HG03025 (cell line): ENCODE results near the gene CXCL10.
"Not testable (repeated sequence)": the region's sequence is repeated elsewhere in the genome, so short reads cannot be mapped to it uniquely, and the experiment has no call there.

ENCODE experiments used
- ATAC-seq: cut with Tn5 transposase; IDR thresholded peaks from one replicate; pipeline ENCODE4 v1.9.1; 2021; ENCODE audit warnings: mild to moderate bottlenecking, moderate library complexity; ENCODE audit not compliant: unreplicated experiment, low FRiP score

Gene CXCL10

GRCh38 chr4:76023389-76023788 lies at the start of gene CXCL10:
TSS of gene CXCL10 (minus strand) at chr4:76023497. CDS start at chr4:76023431, 66 bp downstream.
- no peak for ATAC-seq

GRCh38 chr4:76072760-76073159 lies 49.5 kb upstream of the CXCL10 start:
- no peak for ATAC-seq

- no peak for ATAC-seq
These were observed 44.5 kb upstream of the CXCL10 start for GRCh38 chr4:76067652-76068286.

GRCh38 chr4:76066546-76066945 lies 43.2 kb upstream of the CXCL10 start:
- no peak for ATAC-seq

DNA sequence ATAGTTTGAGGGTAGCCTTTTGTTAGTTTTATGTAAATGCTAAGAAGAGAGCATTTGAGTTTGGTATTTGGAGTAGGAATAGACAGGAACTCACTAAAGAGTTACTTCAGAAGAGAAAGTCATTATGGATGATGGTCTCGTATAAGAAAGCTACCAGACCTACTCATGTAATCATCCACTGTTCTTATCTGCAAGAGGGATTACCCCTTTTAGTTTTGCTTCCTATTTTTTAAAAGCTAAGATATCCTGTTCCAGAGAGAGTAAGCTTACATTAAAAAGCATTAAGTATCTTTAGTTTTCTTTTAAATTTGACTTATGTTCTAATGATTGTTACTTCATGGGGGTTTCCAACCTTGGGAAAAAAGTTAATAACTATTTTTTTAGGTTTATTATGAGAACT lies 38.7 kb upstream of the CXCL10 start:
- no peak for ATAC-seq

GRCh38 chr4:76061421-76061820 lies 38.1 kb upstream of the CXCL10 start:
- no peak for ATAC-seq

- no peak for ATAC-seq
These were observed 37.2 kb upstream of the CXCL10 start for GRCh38 chr4:76060506-76060905.

DNA sequence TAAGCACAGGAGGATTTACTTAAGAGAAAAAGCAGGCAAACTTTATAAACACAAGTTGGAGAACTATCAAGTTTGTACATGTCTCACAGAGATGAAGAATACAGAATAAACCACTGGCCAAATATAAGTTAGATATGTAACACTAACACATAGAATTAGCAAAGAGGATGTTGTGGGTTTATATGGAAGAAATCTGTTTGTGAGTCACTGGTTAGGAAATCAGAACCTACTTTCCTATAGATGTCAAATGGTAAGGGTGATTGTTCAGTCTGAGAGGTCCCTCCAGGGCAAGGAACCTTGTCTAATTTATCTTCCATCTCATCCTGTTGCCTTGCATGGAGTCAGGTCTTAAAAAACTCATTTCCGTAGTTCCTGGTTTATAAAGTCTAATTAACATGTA lies 36.5 kb upstream of the CXCL10 start:
- ATAC-seq = no peak

DNA sequence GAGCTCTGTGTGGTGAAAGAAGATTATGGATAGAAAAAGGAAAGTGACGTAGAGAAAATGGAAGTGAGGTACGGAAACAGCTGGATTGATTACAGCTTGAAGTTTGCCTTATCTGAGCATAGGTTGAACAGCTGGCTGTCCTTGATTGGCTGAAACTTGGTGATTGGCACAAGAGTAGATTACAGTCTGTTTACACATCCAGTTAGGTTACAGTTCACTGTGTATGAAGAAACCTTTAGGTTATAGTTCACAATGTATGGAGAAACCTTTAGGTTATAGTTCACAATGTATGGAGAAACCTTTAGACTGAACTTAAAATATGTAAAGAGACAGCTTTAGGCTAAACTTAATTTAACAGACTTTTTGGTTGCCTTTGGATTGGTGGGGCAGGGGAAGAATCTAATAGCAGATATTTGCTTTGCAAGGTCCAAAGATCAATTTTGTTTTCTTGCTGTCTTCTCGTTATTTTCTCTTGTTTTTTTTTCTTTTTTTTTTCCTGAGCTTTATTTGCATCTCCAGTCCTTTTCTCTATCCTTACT lies 35.7 kb upstream of the CXCL10 start:
- ATAC-seq = no peak

DNA sequence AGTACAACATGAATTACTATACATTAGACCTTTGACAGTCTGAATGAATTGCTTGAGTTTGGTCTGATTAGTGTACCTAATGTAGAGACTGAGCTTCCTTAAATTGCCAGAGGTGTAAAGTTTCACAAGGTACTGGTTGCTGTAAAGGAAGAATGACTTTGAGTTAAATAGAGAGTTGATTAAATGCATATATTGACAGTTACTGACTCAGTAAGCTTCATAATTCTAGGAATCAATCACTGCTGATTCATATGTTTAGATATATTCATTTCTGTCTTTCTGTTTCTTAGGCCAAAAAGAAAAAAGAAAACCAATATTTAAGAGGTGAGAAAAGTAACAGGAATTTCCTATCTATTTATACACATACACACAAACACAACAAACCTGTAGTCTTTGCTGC lies 35.0 kb upstream of the CXCL10 start:
- ATAC-seq = no peak

DNA sequence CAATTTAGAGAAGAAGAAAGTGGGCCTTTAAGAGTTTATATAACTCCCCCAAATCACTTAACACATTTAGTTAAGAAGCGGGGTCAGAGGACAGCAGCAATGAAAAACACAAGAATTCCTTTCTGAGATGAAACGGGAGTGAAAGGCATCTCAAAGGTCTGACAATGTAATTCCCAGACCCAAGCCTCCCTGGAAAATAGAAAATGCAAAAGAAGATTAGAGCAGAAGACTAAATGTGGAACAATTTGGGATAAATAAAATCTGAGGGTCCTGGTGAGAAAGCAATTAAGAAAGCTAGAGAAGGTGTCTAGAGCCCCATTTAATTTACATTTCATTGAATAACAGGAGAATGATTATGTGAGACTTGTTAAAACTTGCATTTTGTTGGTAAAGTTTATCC lies 32.1 kb upstream of the CXCL10 start:
- no peak for ATAC-seq

DNA sequence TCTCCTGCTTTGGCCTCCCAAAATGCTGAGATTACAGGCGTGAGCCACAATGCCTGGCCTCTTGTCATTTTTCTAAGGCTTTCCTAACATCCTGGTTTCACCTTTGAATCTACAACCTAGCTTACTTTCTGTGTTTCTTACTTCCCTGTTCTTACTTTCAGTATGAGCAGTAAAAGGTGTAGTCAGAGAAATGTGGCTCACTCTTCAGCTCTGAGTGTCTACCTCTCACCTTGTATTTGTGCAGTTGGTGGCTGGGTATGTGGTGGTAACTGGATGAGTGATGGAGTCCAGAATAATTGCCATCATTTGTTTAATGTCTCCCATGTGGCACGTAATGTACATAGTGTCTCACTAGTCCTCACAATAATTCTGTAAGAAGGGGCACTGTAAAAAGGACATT lies 31.7 kb upstream of the CXCL10 start:
- peak; percentile 95 for ATAC-seq

DNA sequence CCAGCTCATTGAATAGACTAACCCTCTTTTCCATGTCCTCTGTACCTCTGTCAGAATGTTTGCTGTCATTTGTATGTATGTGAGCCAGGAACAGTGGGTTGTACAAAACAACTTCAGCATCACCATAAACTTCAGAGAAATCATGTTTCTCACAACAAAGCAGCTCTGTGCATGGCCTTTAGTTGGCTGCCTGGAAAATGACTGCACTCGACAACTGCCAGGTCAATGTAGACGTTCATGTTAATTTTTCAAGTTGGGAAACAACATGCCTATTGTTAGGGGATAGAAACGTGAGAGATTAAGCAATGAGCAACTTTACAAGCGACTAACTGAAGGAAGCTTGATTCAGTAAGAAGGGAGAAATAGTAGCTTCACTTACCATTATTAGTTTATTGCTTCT lies 30.4 kb upstream of the CXCL10 start:
- no peak for ATAC-seq

GRCh38 chr4:76050560-76051050 lies 27.3 kb upstream of the CXCL10 start:
- not testable (repeated sequence) for ATAC-seq

DNA sequence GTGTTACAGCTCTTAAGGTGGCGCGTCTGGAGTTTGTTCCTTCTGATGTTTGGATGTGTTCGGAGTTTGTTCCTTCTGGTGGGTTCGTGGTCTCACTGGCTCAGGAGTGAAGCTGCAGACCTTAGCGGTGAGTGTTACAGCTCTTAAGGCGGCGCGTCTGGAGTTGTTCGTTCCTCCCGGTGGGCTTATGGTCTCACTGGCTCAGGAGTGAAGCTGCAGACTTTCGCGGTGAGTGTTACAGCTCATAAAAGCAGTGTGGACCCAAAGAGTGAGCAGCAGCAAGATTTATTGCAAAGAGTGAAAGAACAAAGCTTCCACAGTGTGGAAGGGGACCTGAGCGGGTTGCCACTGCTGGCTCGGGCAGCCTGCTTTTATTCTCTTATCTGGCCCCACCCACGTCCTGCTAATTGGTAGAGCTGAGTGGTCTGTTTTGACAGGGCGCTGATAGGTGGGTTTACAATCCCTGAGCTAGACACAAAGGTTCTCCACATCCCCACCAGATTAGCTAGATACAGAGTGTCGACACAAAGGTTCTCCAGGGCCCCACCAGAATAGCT lies 26.6 kb upstream of the CXCL10 start:
- ATAC-seq = not testable (repeated sequence)

- ATAC-seq = not testable (repeated sequence)
These were observed 21.4 kb upstream of the CXCL10 start for GRCh38 chr4:76044686-76045085.

GRCh38 chr4:76043306-76043705 lies 20.0 kb upstream of the CXCL10 start:
- ATAC-seq = not testable (repeated sequence)

GRCh38 chr4:76042241-76042998 lies 19.1 kb upstream of the CXCL10 start:
- ATAC-seq = not testable (repeated sequence)

- no peak for ATAC-seq
These were observed 13.6 kb upstream of the CXCL10 start for GRCh38 chr4:76036855-76037254.

DNA sequence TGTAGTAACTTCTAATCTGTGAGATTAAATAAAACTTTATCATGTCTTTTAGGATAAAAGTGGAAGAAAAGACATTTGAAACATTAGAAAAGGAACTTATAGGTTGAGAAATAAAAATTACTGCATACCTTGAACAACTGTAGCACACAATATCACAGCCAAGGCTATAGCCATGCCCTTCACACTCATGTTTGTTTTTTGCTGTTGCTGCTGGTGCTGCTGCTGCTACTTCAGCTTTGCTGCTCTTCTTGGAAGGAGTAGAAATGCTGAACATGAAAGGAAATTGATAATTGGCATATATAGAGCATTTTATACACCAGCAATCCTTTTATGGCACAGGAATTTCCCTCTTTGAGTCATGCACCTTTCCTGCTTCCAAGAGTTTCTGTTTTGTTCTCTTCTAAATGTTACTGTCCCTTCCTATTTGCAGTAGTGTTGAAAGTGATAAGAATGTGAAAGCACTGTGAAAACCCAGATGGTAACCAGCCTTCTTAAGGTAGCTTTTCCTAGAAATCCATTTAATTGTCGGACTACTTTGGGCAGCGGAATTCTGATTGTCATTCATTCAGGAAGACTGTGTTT lies 12.6 kb upstream of the CXCL10 start, which contains the start of gene CXCL11:
Gene CXCL11, minus strand, starts transcription at position 272 of the 582 bp plus-strand sequence. Its CDS starts 83 bp downstream, at position 189.
- no peak for ATAC-seq

GRCh38 chr4:76035141-76035540 lies 11.8 kb upstream of the CXCL10 start:
- no peak for ATAC-seq
